Gastrocnemius medialis (tissue), 4 donors: ENCODE measurements around the gene SLC25A48.

ENCODE experiments used
- CTCF ChIP-seq, 5 experiments: fragments of 450-650 bp in 3 of 5; fragments of 200-600 bp in 2 of 5; sonication (generic) in 2 of 5; IDR thresholded peaks in 4 of 5; conservative IDR thresholded peaks in 1 of 5; 1 replicate in 4 of 5; 2 replicates in 1 of 5; pipeline ENCODE4 v1.5.1; 2016 to 2019; ENCODE audit warnings: antibody characterized with exemption in 5 of 5, mild to moderate bottlenecking in 3 of 5, moderate library complexity in 3 of 5
- POLR2A ChIP-seq, 2 donors: fragments of 450-650 bp; IDR thresholded peaks; one replicate each; pipeline ENCODE4 v1.6.1; 2017; ENCODE audit warnings: antibody characterized with exemption in 2 of 2, mild to moderate bottlenecking in 2 of 2, moderate library complexity in 2 of 2

GRCh38 chr5:135829179-135829578 is 5.3 kb upstream of the SLC25A48 start:
- TF ChIP-seq CTCF (IDR thresholded peaks at IDR 0.05 in 4 of 5, conservative IDR thresholded peaks at IDR 0.05 in 1 of 5) (no peak), POLR2A (IDR thresholded peaks at IDR 0.05) (no peak)
